Neutrophil (primary cell): ENCODE measurements around the gene OR2AE1.

ENCODE experiments used
- H3K27ac ChIP-seq: fragments of 200-600 bp; sonication (generic); 2 replicates; pipeline ENCODE4 v1.5.1; 2016; ENCODE audit warnings: mild to moderate bottlenecking, moderate library complexity
- H3K27me3 ChIP-seq: fragments of 200-600 bp; sonication (generic); 2 replicates; pipeline ENCODE4 v1.6.0; 2016; ENCODE audit warnings: mild to moderate bottlenecking
- H3K36me3 ChIP-seq: fragments of 200-600 bp; sonication (generic); 2 replicates; pipeline ENCODE4 v1.5.1; 2017
- H3K4me1 ChIP-seq, 2 experiments: fragments of 200-600 bp in 1 of 2; sonication (generic) in 1 of 2; 1 replicate in 1 of 2; 2 replicates in 1 of 2; pipeline versions ENCODE4 v1.5.1 to v1.6.1; 2013 to 2016; ENCODE audit warnings: low read depth in 1 of 2, low read length in 1 of 2, mild to moderate bottlenecking in 1 of 2, moderate library complexity in 1 of 2; ENCODE audit not compliant: control insufficient read depth in 1 of 2, insufficient read depth in 1 of 2
- H3K4me3 ChIP-seq, 2 experiments: fragments of 200-600 bp in 1 of 2; sonication (generic) in 1 of 2; 1 replicate in 1 of 2; 2 replicates in 1 of 2; pipeline ENCODE4 v1.5.1; 2013 to 2016; ENCODE audit warnings: low read depth in 1 of 2, low read length in 1 of 2, mild to moderate bottlenecking in 1 of 2, moderate library complexity in 1 of 2
- H3K9me3 ChIP-seq: fragments of 200-600 bp; sonication (generic); 2 replicates; pipeline ENCODE4 v1.5.1; 2016
- TF ChIP-seq, protein P1 (sequence below): fragments of 200-600 bp; sonication (generic); IDR thresholded peaks from 2 replicates; pipeline ENCODE4 v1.5.1; 2016; ENCODE audit warnings: antibody characterized with exemption

Gene OR2AE1

DNA sequence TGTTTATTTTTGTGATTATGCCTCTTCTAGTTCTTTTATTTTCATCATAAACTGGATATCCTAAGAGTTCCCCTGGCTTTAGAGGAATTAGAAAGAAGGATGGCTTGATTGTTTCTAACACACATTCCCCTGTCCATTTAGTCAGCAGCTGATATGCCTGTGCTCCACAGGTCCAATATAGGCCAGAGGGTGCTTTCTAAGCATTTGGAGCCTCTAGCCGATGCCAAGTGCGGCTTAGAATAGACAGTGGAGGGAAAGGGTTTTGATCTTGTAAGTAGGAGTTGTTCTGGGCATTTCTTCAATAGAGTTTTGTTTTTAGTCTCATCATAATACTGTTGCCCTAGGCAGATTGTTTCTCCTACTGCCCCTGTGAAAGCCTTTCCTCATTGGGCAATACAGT, 42.5 kb downstream of the OR2AE1 start:
- Histone ChIP-seq H3K4me1 (no peaks in the 10 kb centered on the region), H3K27ac (no peak overlapping the region), H3K9me3 (no peaks in the 10 kb centered on the region), H3K4me3 (no peak overlapping the region), H3K27me3 (peaks cover 8% of the 10 kb centered on the region), H3K36me3 (no peaks in the 10 kb centered on the region)
- TF ChIP-seq, protein P1, sequence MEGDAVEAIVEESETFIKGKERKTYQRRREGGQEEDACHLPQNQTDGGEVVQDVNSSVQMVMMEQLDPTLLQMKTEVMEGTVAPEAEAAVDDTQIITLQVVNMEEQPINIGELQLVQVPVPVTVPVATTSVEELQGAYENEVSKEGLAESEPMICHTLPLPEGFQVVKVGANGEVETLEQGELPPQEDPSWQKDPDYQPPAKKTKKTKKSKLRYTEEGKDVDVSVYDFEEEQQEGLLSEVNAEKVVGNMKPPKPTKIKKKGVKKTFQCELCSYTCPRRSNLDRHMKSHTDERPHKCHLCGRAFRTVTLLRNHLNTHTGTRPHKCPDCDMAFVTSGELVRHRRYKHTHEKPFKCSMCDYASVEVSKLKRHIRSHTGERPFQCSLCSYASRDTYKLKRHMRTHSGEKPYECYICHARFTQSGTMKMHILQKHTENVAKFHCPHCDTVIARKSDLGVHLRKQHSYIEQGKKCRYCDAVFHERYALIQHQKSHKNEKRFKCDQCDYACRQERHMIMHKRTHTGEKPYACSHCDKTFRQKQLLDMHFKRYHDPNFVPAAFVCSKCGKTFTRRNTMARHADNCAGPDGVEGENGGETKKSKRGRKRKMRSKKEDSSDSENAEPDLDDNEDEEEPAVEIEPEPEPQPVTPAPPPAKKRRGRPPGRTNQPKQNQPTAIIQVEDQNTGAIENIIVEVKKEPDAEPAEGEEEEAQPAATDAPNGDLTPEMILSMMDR, result no peak

DNA sequence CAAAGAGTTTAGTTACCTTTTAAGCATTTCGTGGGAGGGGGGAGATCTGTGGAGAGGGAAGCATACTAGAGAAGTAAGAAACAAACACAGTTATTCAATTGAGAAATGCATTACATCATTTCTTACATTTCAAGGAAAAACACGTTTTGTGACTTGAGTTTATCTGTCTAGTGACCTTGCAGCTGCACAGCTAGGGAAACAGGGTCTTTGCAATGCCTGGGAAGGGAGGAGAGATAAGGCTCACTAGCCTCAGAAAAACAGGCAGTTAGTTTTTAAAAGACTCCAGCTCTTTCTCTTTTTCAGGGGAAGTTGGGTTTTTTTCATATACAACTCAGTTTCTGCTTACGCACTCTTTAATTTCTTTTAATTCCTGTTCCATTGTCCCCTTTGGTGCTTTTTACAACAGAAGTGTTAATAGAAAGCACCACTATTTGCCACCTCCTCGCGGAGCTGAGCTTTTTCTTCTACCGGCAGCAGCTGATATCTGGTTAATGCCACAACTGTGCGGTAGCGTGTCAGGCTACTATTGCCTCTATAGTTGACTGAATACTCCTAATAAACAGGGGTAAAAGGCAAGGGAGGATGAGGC, 43.5 kb downstream of the OR2AE1 start:
- H3K9me3 ChIP-seq, result no peaks in the 10 kb centered on the region
- H3K36me3 ChIP-seq, result no peaks in the 10 kb centered on the region
- H3K4me3 ChIP-seq, result no peak overlapping the region
- TF ChIP-seq, protein P1, result no peak
- H3K27ac ChIP-seq, result no peak overlapping the region
- peaks cover 13% of the 10 kb centered on the region for H3K27me3 ChIP-seq
- H3K4me1 ChIP-seq, result no peaks in the 10 kb centered on the region

DNA sequence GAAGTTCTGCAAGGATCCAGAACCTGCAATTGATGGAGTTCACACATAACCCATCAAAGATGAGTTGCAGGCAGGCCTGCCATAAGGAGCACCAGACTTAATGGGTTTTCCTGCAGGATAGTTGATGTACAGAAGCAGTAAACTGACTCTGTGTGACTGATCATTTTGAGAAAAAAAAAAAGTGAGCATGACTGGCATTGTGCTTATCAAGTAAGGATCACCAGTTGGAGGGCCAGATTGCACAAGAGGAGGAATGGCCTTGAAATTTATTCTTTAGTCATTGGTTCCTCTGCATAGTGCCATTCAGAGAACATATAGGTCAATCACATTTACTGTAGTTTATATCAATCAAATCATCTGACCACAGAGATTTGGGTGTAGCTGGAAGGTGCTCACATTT, 45.2 kb downstream of the OR2AE1 start:
- Histone ChIP-seq H3K9me3 (no peaks in the 10 kb centered on the region), H3K4me1 (no peaks in the 10 kb centered on the region), H3K27me3 (peaks cover 21% of the 10 kb centered on the region), H3K4me3 (no peak overlapping the region), H3K27ac (no peak overlapping the region), H3K36me3 (no peaks in the 10 kb centered on the region)
- TF ChIP-seq, protein P1, result no peak

DNA sequence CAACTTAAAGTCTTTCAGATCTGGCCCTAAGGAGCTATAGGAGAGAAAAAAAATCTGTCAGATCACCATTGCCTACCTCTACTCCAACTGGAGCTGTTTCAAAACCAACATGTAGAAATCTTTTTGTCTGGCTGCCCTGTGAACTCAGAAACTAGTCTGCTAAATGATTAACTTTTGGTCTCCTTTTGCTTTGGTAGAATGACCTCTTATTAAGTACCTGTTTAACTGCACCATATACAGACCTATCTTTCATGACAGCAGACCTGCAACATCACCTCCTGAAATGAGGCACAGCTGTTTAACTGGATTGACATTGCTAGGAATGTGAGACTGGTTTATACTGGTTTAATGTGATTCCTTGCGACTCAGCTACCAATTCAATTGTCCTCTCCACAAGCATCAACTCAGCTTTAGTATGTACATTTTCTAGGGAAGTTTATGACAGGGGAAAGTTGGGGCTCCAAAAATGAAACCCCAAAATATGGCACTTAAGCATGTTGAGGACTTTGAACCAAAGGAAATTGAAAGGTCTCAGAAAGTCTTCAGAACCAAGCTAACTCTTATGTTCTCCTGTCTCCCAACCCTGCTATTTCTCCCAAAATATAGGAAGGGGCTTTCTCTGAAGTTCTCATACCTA, 47.2 kb downstream of the OR2AE1 start:
- no peaks in the 10 kb centered on the region for H3K9me3 ChIP-seq
- H3K27ac ChIP-seq, result no peak overlapping the region
- TF ChIP-seq, protein P1, result no peak
- H3K4me1 ChIP-seq, result no peaks in the 10 kb centered on the region
- no peaks in the 10 kb centered on the region for H3K36me3 ChIP-seq
- H3K4me3 ChIP-seq, result no peak overlapping the region
- H3K27me3 ChIP-seq, result peaks cover 21% of the 10 kb centered on the region

DNA sequence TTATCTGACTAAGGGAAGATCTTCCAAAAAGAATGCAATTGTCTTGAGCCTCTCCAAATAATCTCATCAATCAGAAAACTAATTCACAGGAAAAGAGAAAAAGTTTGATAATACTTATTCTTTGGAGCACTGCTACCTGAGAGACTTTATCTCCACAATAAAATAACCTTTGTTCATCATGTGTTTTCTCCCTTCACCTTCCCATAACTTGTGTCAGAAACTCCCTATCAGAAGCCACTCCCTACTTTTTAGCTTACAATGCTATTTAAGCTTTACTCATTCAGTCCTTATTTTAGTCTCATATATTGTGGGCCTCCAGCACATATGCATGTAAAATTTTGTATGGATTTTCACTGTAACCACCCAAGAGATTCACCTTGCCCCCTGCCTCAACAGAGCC, 48.0 kb downstream of the OR2AE1 start:
- TF ChIP-seq, protein P1, result no peak
- H3K27ac ChIP-seq, result no peak overlapping the region
- peaks cover 21% of the 10 kb centered on the region for H3K27me3 ChIP-seq
- no peak overlapping the region for H3K4me3 ChIP-seq
- H3K36me3 ChIP-seq, result no peaks in the 10 kb centered on the region
- H3K4me1 ChIP-seq, result no peaks in the 10 kb centered on the region
- no peaks in the 10 kb centered on the region for H3K9me3 ChIP-seq
